CD8-positive, alpha-beta memory T cell (primary cell): ENCODE data around the gene RGS17. TPM values are rescaled to one million over a fixed set of nuclear protein-coding genes. Genes with fewer than 3 reads are reported as not detected.

Experiments
- CTCF ChIA-PET: fragments of 350-600 bp; sonication (Branson Sonifier 250); formaldehyde crosslinking; loops from one replicate; lab custom pipeline; 2021; ENCODE audit warnings: antibody characterized with exemption; lab: Charles Lee
- POLR2A ChIA-PET: fragments of 350-600 bp; sonication (Branson Sonifier 250); formaldehyde crosslinking; loops from one replicate; lab custom pipeline; 2021; ENCODE audit warnings: antibody characterized with exemption; lab: Charles Lee
- DNase-seq, 5 donors: peaks; one replicate each; pipeline versions ENCODE4 v3.0.0 to v3.0.0-alpha.2; 2020 to 2022; ENCODE audit warnings: mixed read lengths in 1 of 5
- H3K27ac ChIP-seq: one replicate; pipeline ENCODE4 v1.7.0; 2013; ENCODE audit warnings: low read depth, mild to moderate bottlenecking, low read length, moderate library complexity
- H3K27me3 ChIP-seq: 2 replicates; pipeline ENCODE4 v1.7.0; 2013; ENCODE audit warnings: low read length, mild to moderate bottlenecking; ENCODE audit not compliant: insufficient read depth, poor library complexity, severe bottlenecking
- H3K36me3 ChIP-seq: 2 replicates; pipeline ENCODE4 v1.7.0; 2013; ENCODE audit warnings: mild to moderate bottlenecking, low read length, moderate library complexity; ENCODE audit not compliant: insufficient read depth
- H3K4me1 ChIP-seq: 2 replicates; pipeline ENCODE4 v1.7.0; 2013; ENCODE audit warnings: mild to moderate bottlenecking, low read length, moderate library complexity; ENCODE audit not compliant: insufficient read depth
- H3K4me3 ChIP-seq: 2 replicates; pipeline ENCODE4 v1.7.0; 2013; ENCODE audit warnings: mild to moderate bottlenecking, low read length
- H3K9me3 ChIP-seq: 2 replicates; pipeline ENCODE4 v1.7.0; 2013; ENCODE audit warnings: mild to moderate bottlenecking, low read length
- H3K27ac Mint-ChIP-seq, 8 donors: one replicate each; pipeline ENCODE4 v1.8.0; 2020 to 2021; ENCODE audit warnings: mixed read lengths in 8 of 8, mild to moderate bottlenecking in 6 of 8, inconsistent platforms in 3 of 8, moderate library complexity in 3 of 8
- H3K27me3 Mint-ChIP-seq, 2 donors: one replicate each; pipeline ENCODE4 v1.8.0; 2020 to 2021; ENCODE audit warnings: mixed read lengths in 2 of 2, mild to moderate bottlenecking in 1 of 2, moderate library complexity in 1 of 2
- H3K36me3 Mint-ChIP-seq, 3 donors: one replicate each; pipeline ENCODE4 v1.8.0; 2020 to 2021; ENCODE audit warnings: mixed read lengths in 3 of 3, inconsistent platforms in 1 of 3, mild to moderate bottlenecking in 1 of 3
- H3K4me1 Mint-ChIP-seq, 3 donors: one replicate each; pipeline ENCODE4 v1.8.0; 2020 to 2021; ENCODE audit warnings: mixed read lengths in 3 of 3, inconsistent platforms in 1 of 3, mild to moderate bottlenecking in 1 of 3
- H3K4me3 Mint-ChIP-seq, 7 donors: one replicate each; pipeline ENCODE4 v1.8.0; 2020 to 2021; ENCODE audit warnings: mixed read lengths in 7 of 7, mild to moderate bottlenecking in 6 of 7, moderate library complexity in 4 of 7, inconsistent platforms in 2 of 7
- H3K9me3 Mint-ChIP-seq, 5 donors: one replicate each; pipeline ENCODE4 v1.8.0; 2020 to 2022; ENCODE audit warnings: mixed read lengths in 5 of 5, mild to moderate bottlenecking in 3 of 5, moderate library complexity in 2 of 5, inconsistent platforms in 1 of 5
- polyA plus RNA-seq: library from polyadenylated mRNA; unstranded; fragments of 300-500 nt; fragmentation: Illumina TruSeq; gene quantifications from one replicate; pipeline ENCODE4 v1.2.3, GENCODE V29; 2021
- total RNA-seq, 2 experiments: library from RNA; stranded (reverse); gene quantifications; one replicate each; pipeline ENCODE4 v1.2.3, GENCODE V29; 2021

Gene RGS17
- total and polyA plus RNA-seq, 3 experiments from 2014 or later: 0.02 to 0.49 TPM; not detected in 1

GRCh38 chr6:153043719-153044118, 87.4 kb downstream of the RGS17 start:
- H3K9me3 ChIP-seq: no peaks in the 10 kb centered on the region
- DNase-seq: no peak
- H3K27me3 ChIP-seq: no peaks in the 10 kb centered on the region
- ChIA-PET CTCF (no interaction called here), POLR2A (no interaction called here)
- no peaks in the 10 kb centered on the region for H3K4me1 ChIP-seq
- no peak overlapping the region for H3K27ac ChIP-seq
- Mint-ChIP-seq H3K27me3 (peaks cover 0 to 19% of the 10 kb centered on the region in 2 donors), H3K4me1 (no peaks in the 10 kb centered on the region), H3K36me3 (no peaks in the 10 kb centered on the region), H3K4me3 (no peak overlapping the region), H3K27ac (no peak overlapping the region), H3K9me3 (no peaks in the 10 kb centered on the region)
- no peaks in the 10 kb centered on the region for H3K36me3 ChIP-seq
- H3K4me3 ChIP-seq: no peak overlapping the region

- Mint-ChIP-seq H3K27ac (no peak overlapping the region), H3K27me3 (peaks cover 0 to 31% of the 10 kb centered on the region in 2 donors), H3K4me1 (no peaks in the 10 kb centered on the region), H3K9me3 (no peaks in the 10 kb centered on the region), H3K36me3 (no peaks in the 10 kb centered on the region), H3K4me3 (no peak overlapping the region)
- ChIA-PET POLR2A (no interaction called here), CTCF (no interaction called here)
- H3K27me3 ChIP-seq: no peaks in the 10 kb centered on the region
- H3K9me3 ChIP-seq: no peaks in the 10 kb centered on the region
- no peaks in the 10 kb centered on the region for H3K36me3 ChIP-seq
- H3K4me3 ChIP-seq: no peak overlapping the region
- no peak for DNase-seq
- no peaks in the 10 kb centered on the region for H3K4me1 ChIP-seq
- H3K27ac ChIP-seq: no peak overlapping the region
Measured at GRCh38 chr6:153038378-153039057, 92.6 kb downstream of the RGS17 start.

- H3K36me3 ChIP-seq: no peaks in the 10 kb centered on the region
- H3K4me1 Mint-ChIP-seq: no peaks in the 10 kb centered on the region
- H3K36me3 Mint-ChIP-seq: no peaks in the 10 kb centered on the region
- H3K9me3 ChIP-seq: no peaks in the 10 kb centered on the region
- H3K27me3 Mint-ChIP-seq: peaks cover 5 to 31% of the 10 kb centered on the region in 2 donors
- H3K27ac Mint-ChIP-seq: no peak overlapping the region
- no peak overlapping the region for H3K4me3 ChIP-seq
- DNase-seq: no peak
- H3K27me3 ChIP-seq: no peaks in the 10 kb centered on the region
- CTCF ChIA-PET: interaction anchor here (1.2 kb wide), 1 partner anchor 10 kb away, joined by 5 read pairs; no protein-coding TSS in a partner anchor
- H3K9me3 Mint-ChIP-seq: no peaks in the 10 kb centered on the region
- POLR2A ChIA-PET: no interaction called here
- H3K4me1 ChIP-seq: no peaks in the 10 kb centered on the region
- H3K27ac ChIP-seq: no peak overlapping the region
- no peak overlapping the region for H3K4me3 Mint-ChIP-seq
Measured at GRCh38 chr6:153034139-153034538, 96.9 kb downstream of the RGS17 start.

- no peaks in the 10 kb centered on the region for H3K9me3 Mint-ChIP-seq
- no peak overlapping the region for H3K4me3 Mint-ChIP-seq
- no peaks in the 10 kb centered on the region for H3K36me3 Mint-ChIP-seq
- DNase-seq: no peak
- H3K27me3 Mint-ChIP-seq: peaks cover 11 to 32% of the 10 kb centered on the region in 2 donors
- Histone ChIP-seq H3K4me3 (no peak overlapping the region), H3K36me3 (no peaks in the 10 kb centered on the region), H3K27me3 (no peaks in the 10 kb centered on the region), H3K9me3 (no peaks in the 10 kb centered on the region), H3K4me1 (no peaks in the 10 kb centered on the region), H3K27ac (no peak overlapping the region)
- POLR2A ChIA-PET: no interaction called here
- CTCF ChIA-PET: no interaction called here
- no peaks in the 10 kb centered on the region for H3K4me1 Mint-ChIP-seq
- peak overlapping the region in 1 of 8 donors; percentile 12 for H3K27ac Mint-ChIP-seq
Measured at GRCh38 chr6:153032255-153032882, 98.7 kb downstream of the RGS17 start.

- Mint-ChIP-seq H3K36me3 (no peaks in the 10 kb centered on the region), H3K9me3 (no peaks in the 10 kb centered on the region), H3K27me3 (peaks cover 11 to 38% of the 10 kb centered on the region in 2 donors), H3K4me3 (no peak overlapping the region), H3K4me1 (no peaks in the 10 kb centered on the region), H3K27ac (peak overlapping the region in 1 of 8 donors; percentile 6)
- ChIA-PET POLR2A (no interaction called here), CTCF (interaction anchor here (1.1 kb wide), 1 partner anchor 78 kb away, joined by 3 read pairs; no protein-coding TSS in a partner anchor)
- H3K4me1 ChIP-seq: no peaks in the 10 kb centered on the region
- H3K4me3 ChIP-seq: no peak overlapping the region
- DNase-seq: no peak
- no peak overlapping the region for H3K27ac ChIP-seq
- H3K9me3 ChIP-seq: no peaks in the 10 kb centered on the region
- no peaks in the 10 kb centered on the region for H3K27me3 ChIP-seq
- no peaks in the 10 kb centered on the region for H3K36me3 ChIP-seq
Measured at GRCh38 chr6:153031335-153031955, 99.6 kb downstream of the RGS17 start.

- Mint-ChIP-seq H3K27ac (no peak overlapping the region), H3K4me3 (no peak overlapping the region), H3K4me1 (peaks cover 0 to 5% (median 1%) of the 10 kb centered on the region in 3 donors), H3K27me3 (peaks cover 11 to 46% of the 10 kb centered on the region in 2 donors), H3K9me3 (no peaks in the 10 kb centered on the region), H3K36me3 (no peaks in the 10 kb centered on the region)
- Histone ChIP-seq H3K36me3 (no peaks in the 10 kb centered on the region), H3K4me1 (no peaks in the 10 kb centered on the region), H3K27ac (no peak overlapping the region), H3K4me3 (no peak overlapping the region), H3K27me3 (no peaks in the 10 kb centered on the region), H3K9me3 (no peaks in the 10 kb centered on the region)
- CTCF ChIA-PET: no interaction called here
- POLR2A ChIA-PET: no interaction called here
- no peak for DNase-seq
Measured at GRCh38 chr6:153028963-153029362, 102.1 kb downstream of the RGS17 start.

- Mint-ChIP-seq H3K27me3 (peaks cover 11 to 48% of the 10 kb centered on the region in 2 donors), H3K9me3 (no peaks in the 10 kb centered on the region), H3K36me3 (no peaks in the 10 kb centered on the region), H3K4me1 (peaks cover 0 to 5% (median 1%) of the 10 kb centered on the region in 3 donors), H3K27ac (no peak overlapping the region), H3K4me3 (no peak overlapping the region)
- Histone ChIP-seq H3K27me3 (no peaks in the 10 kb centered on the region), H3K36me3 (no peaks in the 10 kb centered on the region), H3K9me3 (no peaks in the 10 kb centered on the region), H3K4me1 (no peaks in the 10 kb centered on the region), H3K27ac (no peak overlapping the region), H3K4me3 (no peak overlapping the region)
- POLR2A ChIA-PET: no interaction called here
- no peak for DNase-seq
- CTCF ChIA-PET: no interaction called here
Measured at GRCh38 chr6:153028286-153028685, 102.8 kb downstream of the RGS17 start.

- CTCF ChIA-PET: no interaction called here
- Mint-ChIP-seq H3K27me3 (peaks cover 11 to 48% of the 10 kb centered on the region in 2 donors), H3K36me3 (no peaks in the 10 kb centered on the region), H3K4me3 (no peak overlapping the region), H3K9me3 (no peaks in the 10 kb centered on the region), H3K4me1 (peaks cover 0 to 5% (median 1%) of the 10 kb centered on the region in 3 donors), H3K27ac (no peak overlapping the region)
- Histone ChIP-seq H3K9me3 (no peaks in the 10 kb centered on the region), H3K27me3 (no peaks in the 10 kb centered on the region), H3K36me3 (no peaks in the 10 kb centered on the region), H3K4me3 (no peak overlapping the region), H3K4me1 (no peaks in the 10 kb centered on the region), H3K27ac (no peak overlapping the region)
- DNase-seq: no peak
- POLR2A ChIA-PET: no interaction called here
Measured at GRCh38 chr6:153027480-153027879, 103.6 kb downstream of the RGS17 start.
